Left colon (tissue), 2 donors: Measurements from ENCODE around the gene FAM174B. TPM values are rescaled to one million over a fixed set of nuclear protein-coding genes. Genes with fewer than 3 reads are reported as not detected.

ENCODE experiments used
- total RNA-seq, 2 donors: library from RNA; stranded (reverse); fragmentation: NEBNext Ultra II Directional; extraction: Animal tissue kit (Norgen Biotek cat#: 25700); gene quantifications; one replicate each; pipeline ENCODE4 v1.2.1, GENCODE V29; 2021
- donor health status: DM: no; HTN: no; CAD: no.
- donor health status: DM: yes; HTN: yes; CAD: no.

FAM174B gene
- total RNA-seq, 2 donors from 2014 or later, result 29.5 to 32.4 TPM

Other genes with a start within 250 kb of the FAM174B start
- gene CHD2, start 244.5 kb upstream of the FAM174B start, total RNA-seq, result 10 to 100 TPM; 85.7 to 86.9 TPM